Activated CD4-positive, alpha-beta memory T cell treated with anti-CD3 and anti-CD28 coated beads for 36 hours (primary cell): ENCODE results near the gene UBE2V1. TPM values are rescaled to one million over a fixed set of nuclear protein-coding genes. Genes with fewer than 3 reads are reported as not detected.

Experiments used
- CTCF ChIA-PET: fragments of 350-600 bp; sonication (Branson Sonifier 250); formaldehyde crosslinking; loops from one replicate; lab custom pipeline; 2021; ENCODE audit warnings: antibody characterized with exemption, inconsistent platforms; lab: Charles Lee
- POLR2A ChIA-PET: fragments of 350-600 bp; sonication (Branson Sonifier 250); formaldehyde crosslinking; loops from one replicate; lab custom pipeline; 2021; ENCODE audit warnings: antibody characterized with exemption; lab: Charles Lee
- DNase-seq: peaks from one replicate; pipeline ENCODE4 v3.0.0-alpha.2; 2020
- H3K27ac Mint-ChIP-seq: one replicate; pipeline ENCODE4 v1.8.0; 2021; ENCODE audit warnings: mixed read lengths
- H3K27me3 Mint-ChIP-seq: one replicate; pipeline ENCODE4 v1.8.0; 2021; ENCODE audit warnings: mixed read lengths
- H3K36me3 Mint-ChIP-seq: one replicate; pipeline ENCODE4 v1.8.0; 2021; ENCODE audit warnings: mixed read lengths
- H3K4me1 Mint-ChIP-seq: one replicate; pipeline ENCODE4 v1.8.0; 2021; ENCODE audit warnings: low read depth, mixed read lengths
- H3K4me3 Mint-ChIP-seq: one replicate; pipeline ENCODE4 v1.8.0; 2021; ENCODE audit warnings: mild to moderate bottlenecking, mixed read lengths
- H3K9me3 Mint-ChIP-seq: one replicate; pipeline ENCODE4 v1.8.0; 2021; ENCODE audit warnings: mixed read lengths
- intact Hi-C: fragments of 100-400 bp; cut with micrococcal nuclease; formaldehyde crosslinking; loops from one replicate; pipeline ENCODE4 v1.15.1; 2023
- total RNA-seq, 2 experiments: library from RNA; stranded (reverse); gene quantifications; one replicate each; pipeline ENCODE4 v1.2.3, GENCODE V29; 2021

Gene UBE2V1
- total RNA-seq, 2 experiments from 2014 or later: 167 to 172 TPM

- Mint-ChIP-seq H3K27ac (no peak overlapping the region), H3K9me3 (no peaks in the 10 kb centered on the region), H3K4me3 (no peak overlapping the region), H3K36me3 (peaks cover 37% of the 10 kb centered on the region), H3K27me3 (no peaks in the 10 kb centered on the region), H3K4me1 (peaks cover 5% of the 10 kb centered on the region)
- ChIA-PET POLR2A (interaction anchor here (0.6 kb wide), 1 partner anchor 625 kb away, joined by 4 read pairs; no protein-coding TSS in a partner anchor), CTCF (interaction anchor here (8.4 kb wide), 1 partner anchor 44 kb away, joined by 216 read pairs; no protein-coding TSS in a partner anchor)
- intact Hi-C loops: no loop called here
- no peak for DNase-seq
Measured at GRCh38 chr20:50124496-50124895, 11.5 kb upstream of the UBE2V1 start.

GRCh38 chr20:50123418-50123817 is 10.5 kb upstream of the UBE2V1 start:
- H3K27ac Mint-ChIP-seq: no peak overlapping the region
- DNase-seq: no peak
- H3K27me3 Mint-ChIP-seq: no peaks in the 10 kb centered on the region
- H3K4me1 Mint-ChIP-seq: peaks cover 5% of the 10 kb centered on the region
- CTCF ChIA-PET: interaction anchor here (1.0 to 8.4 kb wide), 3 partner anchors 24 to 45 kb away, joined by 3 to 216 read pairs (median 5); no protein-coding TSS in a partner anchor
- H3K9me3 Mint-ChIP-seq: no peaks in the 10 kb centered on the region
- POLR2A ChIA-PET: no interaction called here
- intact Hi-C loops: no loop called here
- peaks cover 32% of the 10 kb centered on the region for H3K36me3 Mint-ChIP-seq
- no peak overlapping the region for H3K4me3 Mint-ChIP-seq

- ChIA-PET CTCF (interaction anchor here (0.8 to 8.4 kb wide), 7 partner anchors 11 to 144 kb away, joined by 3 to 216 read pairs (median 5); no protein-coding TSS in a partner anchor), POLR2A (no interaction called here)
- Mint-ChIP-seq H3K27me3 (no peaks in the 10 kb centered on the region), H3K9me3 (no peaks in the 10 kb centered on the region), H3K4me1 (peaks cover 5% of the 10 kb centered on the region), H3K27ac (no peak overlapping the region), H3K36me3 (peaks cover 27% of the 10 kb centered on the region), H3K4me3 (no peak overlapping the region)
- no peak for DNase-seq
- intact Hi-C loops: no loop called here
Measured at GRCh38 chr20:50122763-50123162, 9.8 kb upstream of the UBE2V1 start.

DNA sequence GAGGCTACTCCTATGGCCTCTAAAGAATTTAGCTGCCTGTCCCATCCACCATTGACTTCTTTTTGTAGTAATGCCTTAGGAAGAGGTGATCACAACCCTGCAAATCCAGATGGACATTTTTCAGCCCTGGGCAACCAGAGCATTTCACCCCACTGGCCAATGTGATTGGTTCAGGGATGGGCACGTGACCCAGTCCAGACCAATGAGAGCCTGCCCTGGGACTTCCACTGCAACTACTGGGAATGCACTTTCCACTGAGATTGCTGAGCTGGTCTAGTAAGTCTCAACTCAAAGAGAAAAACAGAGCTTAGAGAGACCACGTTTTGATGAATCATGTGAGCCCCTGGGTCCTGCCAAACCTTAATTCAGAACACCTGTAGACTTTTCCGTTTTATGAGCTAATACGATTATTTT is 8.9 kb upstream of the UBE2V1 start:
- POLR2A ChIA-PET: interaction anchor here (0.9 kb wide), 1 partner anchor 26 kb away, joined by 3 read pairs; no protein-coding TSS in a partner anchor
- Mint-ChIP-seq H3K9me3 (no peaks in the 10 kb centered on the region), H3K4me3 (no peak overlapping the region), H3K4me1 (peaks cover 5% of the 10 kb centered on the region), H3K27me3 (no peaks in the 10 kb centered on the region), H3K27ac (no peak overlapping the region), H3K36me3 (peaks cover 22% of the 10 kb centered on the region)
- intact Hi-C loops: loop anchor here (1.0 to 2.0 kb wide), 3 partner anchors 25 to 57 kb away; no protein-coding TSS in a partner anchor
- no peak for DNase-seq
- CTCF ChIA-PET: interaction anchor here (0.7 to 8.4 kb wide), 10 partner anchors 12 to 337 kb away, joined by 3 to 216 read pairs (median 4); no protein-coding TSS in a partner anchor

DNA sequence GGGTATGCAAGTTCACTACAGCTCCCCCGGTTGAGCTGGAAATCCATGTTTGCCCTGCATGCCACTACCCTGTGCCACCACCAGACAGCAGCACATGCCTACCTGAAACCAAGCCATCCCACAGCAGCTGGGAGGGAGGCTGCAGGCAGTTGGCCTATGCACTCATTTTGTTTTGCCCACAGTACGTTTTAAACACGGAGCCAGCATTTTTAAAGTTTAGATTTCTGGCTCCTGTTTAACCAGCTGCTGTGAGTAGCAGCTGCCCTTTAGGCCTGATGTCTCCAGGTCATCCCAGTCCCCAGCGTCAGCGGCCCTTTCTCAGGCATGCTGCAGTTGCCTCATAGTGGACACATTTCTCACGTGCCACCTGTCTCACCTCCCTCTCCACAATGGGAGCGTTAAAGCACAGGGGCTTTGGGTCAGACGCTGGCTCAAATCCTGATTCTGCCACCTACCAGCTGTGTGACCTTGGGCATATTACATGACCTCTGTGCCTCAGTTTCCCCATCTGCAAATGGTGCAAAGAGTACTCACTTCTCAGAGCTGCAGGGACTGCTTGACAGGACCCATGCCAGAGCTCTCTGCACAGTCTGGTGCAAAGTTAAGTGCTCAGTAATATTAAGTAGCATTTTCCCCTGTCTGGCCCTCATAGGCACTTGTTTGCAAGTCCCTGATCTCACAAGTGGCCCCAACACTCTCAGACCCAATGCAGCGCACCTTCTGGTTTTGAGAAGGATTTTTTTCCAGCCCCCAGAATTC is 8.2 kb upstream of the UBE2V1 start:
- Mint-ChIP-seq H3K36me3 (peaks cover 18% of the 10 kb centered on the region), H3K4me3 (no peak overlapping the region), H3K4me1 (peaks cover 7% of the 10 kb centered on the region), H3K27me3 (no peaks in the 10 kb centered on the region), H3K27ac (no peak overlapping the region), H3K9me3 (no peaks in the 10 kb centered on the region)
- DNase-seq: peak; percentile 76
- POLR2A ChIA-PET: interaction anchor here (0.7 to 1.7 kb wide), 6 partner anchors 11 to 362 kb away, joined by 3 to 6 read pairs (median 4); no protein-coding TSS in a partner anchor
- intact Hi-C loops: loop anchor here (1.0 to 2.0 kb wide), 3 partner anchors 26 to 58 kb away; no protein-coding TSS in a partner anchor
- CTCF ChIA-PET: interaction anchor here (0.6 to 8.4 kb wide), 24 partner anchors 9 to 363 kb away, joined by 3 to 216 read pairs (median 4); partner anchors contain the start of genes PEDS1 and UBE2V1

DNA sequence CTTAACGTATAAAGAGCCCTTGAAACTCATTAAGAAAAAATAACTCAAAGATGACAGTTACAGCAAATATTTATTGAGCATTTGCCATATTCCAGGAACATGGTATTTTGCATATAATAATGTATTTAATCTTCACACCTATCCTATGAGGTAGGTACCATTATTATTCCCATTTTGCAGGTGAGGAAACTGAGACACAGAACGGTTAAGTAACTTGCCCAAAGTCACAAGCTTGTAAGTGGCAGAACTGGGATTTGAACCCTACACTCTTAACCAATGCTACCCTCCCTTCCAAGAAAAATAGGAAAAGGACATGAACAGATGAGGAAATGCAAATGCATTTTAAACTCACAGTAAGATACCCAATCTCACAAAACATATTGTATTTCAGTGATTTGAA is 5.3 kb upstream of the UBE2V1 start:
- Mint-ChIP-seq H3K27me3 (no peaks in the 10 kb centered on the region), H3K4me1 (peaks cover 32% of the 10 kb centered on the region), H3K36me3 (peaks cover 2% of the 10 kb centered on the region), H3K4me3 (no peak overlapping the region), H3K27ac (no peak overlapping the region), H3K9me3 (no peaks in the 10 kb centered on the region)
- POLR2A ChIA-PET: no interaction called here
- CTCF ChIA-PET: interaction anchor here (1.3 to 8.4 kb wide), 3 partner anchors 33 to 51 kb away, joined by 4 to 216 read pairs (median 26); partner anchors contain the start of gene PEDS1
- DNase-seq: no peak
- intact Hi-C loops: loop anchor here (10.0 kb wide), 2 partner anchors 357 to 843 kb away; partner anchors contain the start of gene ZNFX1

GRCh38 chr20:50116368-50116999 is 3.5 kb upstream of the UBE2V1 start:
- intact Hi-C loops: loop anchor here (1.0 to 10.0 kb wide), 3 partner anchors 53 to 842 kb away; partner anchors contain the start of gene ZNFX1
- no peaks in the 10 kb centered on the region for H3K27me3 Mint-ChIP-seq
- peak overlapping the region; percentile 77 for H3K4me3 Mint-ChIP-seq
- ChIA-PET POLR2A (interaction anchor here (0.8 to 2.5 kb wide), 6 partner anchors 10 to 75 kb away, joined by 3 to 18 read pairs (median 4); partner anchors contain the start of genes CEBPB and PEDS1), CTCF (interaction anchor here (0.5 to 2.8 kb wide), 14 partner anchors 9 to 348 kb away, joined by 3 to 37 read pairs (median 4); partner anchors contain the start of gene PEDS1)
- H3K27ac Mint-ChIP-seq: peak overlapping the region; percentile 77
- no peak for DNase-seq
- H3K9me3 Mint-ChIP-seq: no peaks in the 10 kb centered on the region
- peaks cover 40% of the 10 kb centered on the region for H3K4me1 Mint-ChIP-seq
- H3K36me3 Mint-ChIP-seq: peaks cover 3% of the 10 kb centered on the region

GRCh38 chr20:50115591-50116367 is 2.8 kb upstream of the UBE2V1 start:
- H3K27ac Mint-ChIP-seq: peak overlapping the region; percentile 77
- CTCF ChIA-PET: interaction anchor here (0.5 to 2.8 kb wide), 14 partner anchors 10 to 349 kb away, joined by 3 to 37 read pairs (median 4); partner anchors contain the start of gene PEDS1
- POLR2A ChIA-PET: interaction anchor here (0.8 to 2.5 kb wide), 6 partner anchors 10 to 75 kb away, joined by 3 to 18 read pairs (median 4); partner anchors contain the start of genes CEBPB and PEDS1

GRCh38 chr20:50115041-50115512 is 2.1 kb upstream of the UBE2V1 start:
- Mint-ChIP-seq H3K36me3 (peaks cover 6% of the 10 kb centered on the region), H3K9me3 (no peaks in the 10 kb centered on the region), H3K27ac (peak overlapping the region; percentile 77), H3K4me3 (peak overlapping the region; percentile 77), H3K4me1 (peaks cover 51% of the 10 kb centered on the region), H3K27me3 (no peaks in the 10 kb centered on the region)
- ChIA-PET CTCF (interaction anchor here (0.9 to 2.8 kb wide), 8 partner anchors 9 to 349 kb away, joined by 3 to 37 read pairs (median 8); partner anchors contain the start of gene PEDS1), POLR2A (interaction anchor here (0.9 to 2.5 kb wide), 5 partner anchors 9 to 76 kb away, joined by 3 to 18 read pairs (median 4); partner anchors contain the start of genes CEBPB and PEDS1)
- intact Hi-C loops: loop anchor here (10.0 kb wide), 2 partner anchors 360 to 840 kb away; partner anchors contain the start of gene ZNFX1
- no peak for DNase-seq

More at GRCh38 chr20:50115591-50116367, 2.8 kb upstream of the UBE2V1 start:
- Mint-ChIP-seq H3K36me3 (peaks cover 3% of the 10 kb centered on the region), H3K4me3 (peak overlapping the region; percentile 77), H3K27me3 (no peaks in the 10 kb centered on the region), H3K9me3 (no peaks in the 10 kb centered on the region), H3K4me1 (peaks cover 44% of the 10 kb centered on the region)
- peak; percentile 95 for DNase-seq
- intact Hi-C loops: loop anchor here (1.0 to 10.0 kb wide), 3 partner anchors 54 to 841 kb away; partner anchors contain the start of gene ZNFX1
